ENCODE results near the gene MIB2.
"Not testable (repeated sequence)": the region's sequence is repeated elsewhere in the genome, so short reads cannot be mapped to it uniquely, and the experiment has no call there.

GRCh38 chr1:1639368-1639767 is 24.1 kb downstream of the MIB2 start:
- not testable (repeated sequence) for TF ChIP-seq POLR2A, POLR2AphosphoS5 (IDR thresholded peaks at IDR 0.05; ENCODE audit: low read depth, low read length)

Measured in GM12891 (cell line).